ENCODE results near the gene SFT2D3. TPM values are rescaled to one million over a fixed set of nuclear protein-coding genes. Genes with fewer than 3 reads are reported as not detected.

The SFT2D3 gene
- total RNA-seq, 4 donors from 2014 or later = 6.8 to 13.7 (median 8.3) TPM

DNA sequence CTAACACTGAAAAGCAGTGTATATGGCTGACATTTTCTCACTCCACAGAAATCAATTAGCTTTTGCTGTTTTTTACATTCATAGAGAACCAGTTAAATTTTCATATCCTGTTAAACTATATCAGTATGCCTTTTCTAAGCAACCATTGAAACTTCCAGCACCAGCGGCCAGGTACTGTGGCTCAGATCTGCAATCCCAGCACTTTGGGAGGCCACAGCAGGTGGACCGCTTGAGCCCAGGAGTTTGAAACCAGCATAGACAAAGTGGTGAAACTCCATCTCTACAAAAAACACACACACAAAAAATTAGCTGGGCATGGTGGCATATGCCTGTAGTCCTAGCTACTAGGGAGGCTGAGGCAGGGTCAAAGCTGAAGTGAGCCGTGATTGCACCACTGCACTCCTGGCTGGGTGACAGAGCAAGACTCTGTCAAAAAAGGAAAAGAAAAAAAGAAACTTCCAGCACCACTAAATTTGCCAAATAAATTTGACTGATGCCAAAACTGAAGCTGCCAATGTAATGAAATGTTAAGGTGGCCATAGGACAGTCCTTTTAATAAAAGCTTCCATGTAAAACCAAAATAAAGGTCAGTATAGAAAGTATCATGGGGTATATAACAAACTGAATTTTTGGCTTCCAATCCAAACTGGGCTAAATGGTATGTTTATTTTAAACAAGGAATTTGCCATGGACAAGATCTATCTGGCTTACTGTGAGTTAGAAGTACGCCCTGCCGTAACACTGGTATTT is 3.5 kb downstream of the SFT2D3 start:
- Histone ChIP-seq H3K9me3 (no peaks in the 10 kb centered on the region), H3K36me3 (peaks cover 0 to 23% (median 8%) of the 10 kb centered on the region in 4 donors), H3K4me3 (no peak overlapping the region), H3K27me3 (no peaks in the 10 kb centered on the region), H3K27ac (no peak overlapping the region), H3K4me1 (peaks cover 11 to 35% (median 20%) of the 10 kb centered on the region in 4 donors)
- in situ Hi-C loops (cut with MboI; ENCODE audit: low pct_ligation_motif_present in 1 of 4, low pct_unique_long_range_greater_than_20kb in 1 of 4, low sequenced_read_pairs in 3 of 4) = no loop called here
- TF ChIP-seq, protein P1, sequence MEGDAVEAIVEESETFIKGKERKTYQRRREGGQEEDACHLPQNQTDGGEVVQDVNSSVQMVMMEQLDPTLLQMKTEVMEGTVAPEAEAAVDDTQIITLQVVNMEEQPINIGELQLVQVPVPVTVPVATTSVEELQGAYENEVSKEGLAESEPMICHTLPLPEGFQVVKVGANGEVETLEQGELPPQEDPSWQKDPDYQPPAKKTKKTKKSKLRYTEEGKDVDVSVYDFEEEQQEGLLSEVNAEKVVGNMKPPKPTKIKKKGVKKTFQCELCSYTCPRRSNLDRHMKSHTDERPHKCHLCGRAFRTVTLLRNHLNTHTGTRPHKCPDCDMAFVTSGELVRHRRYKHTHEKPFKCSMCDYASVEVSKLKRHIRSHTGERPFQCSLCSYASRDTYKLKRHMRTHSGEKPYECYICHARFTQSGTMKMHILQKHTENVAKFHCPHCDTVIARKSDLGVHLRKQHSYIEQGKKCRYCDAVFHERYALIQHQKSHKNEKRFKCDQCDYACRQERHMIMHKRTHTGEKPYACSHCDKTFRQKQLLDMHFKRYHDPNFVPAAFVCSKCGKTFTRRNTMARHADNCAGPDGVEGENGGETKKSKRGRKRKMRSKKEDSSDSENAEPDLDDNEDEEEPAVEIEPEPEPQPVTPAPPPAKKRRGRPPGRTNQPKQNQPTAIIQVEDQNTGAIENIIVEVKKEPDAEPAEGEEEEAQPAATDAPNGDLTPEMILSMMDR (IDR thresholded peaks at IDR 0.05) = no peak
- TF ChIP-seq EP300 (IDR thresholded peaks at IDR 0.05; ENCODE audit: low read depth) = no peak
- TF ChIP-seq POLR2AphosphoS5 (IDR thresholded peaks at IDR 0.05) = no peak
- no peak for TF ChIP-seq POLR2A (IDR thresholded peaks at IDR 0.05)
- WGBS, 2 donors (ENCODE audit: low coverage in 1 of 2) = 49 to 94% methylated on average over 2 to 5 of the region's 5 CpGs
- intact Hi-C loops (cut with DNase I; ENCODE audit: low total_unique reads) = no loop called here
- DNase-seq = no peak

DNA sequence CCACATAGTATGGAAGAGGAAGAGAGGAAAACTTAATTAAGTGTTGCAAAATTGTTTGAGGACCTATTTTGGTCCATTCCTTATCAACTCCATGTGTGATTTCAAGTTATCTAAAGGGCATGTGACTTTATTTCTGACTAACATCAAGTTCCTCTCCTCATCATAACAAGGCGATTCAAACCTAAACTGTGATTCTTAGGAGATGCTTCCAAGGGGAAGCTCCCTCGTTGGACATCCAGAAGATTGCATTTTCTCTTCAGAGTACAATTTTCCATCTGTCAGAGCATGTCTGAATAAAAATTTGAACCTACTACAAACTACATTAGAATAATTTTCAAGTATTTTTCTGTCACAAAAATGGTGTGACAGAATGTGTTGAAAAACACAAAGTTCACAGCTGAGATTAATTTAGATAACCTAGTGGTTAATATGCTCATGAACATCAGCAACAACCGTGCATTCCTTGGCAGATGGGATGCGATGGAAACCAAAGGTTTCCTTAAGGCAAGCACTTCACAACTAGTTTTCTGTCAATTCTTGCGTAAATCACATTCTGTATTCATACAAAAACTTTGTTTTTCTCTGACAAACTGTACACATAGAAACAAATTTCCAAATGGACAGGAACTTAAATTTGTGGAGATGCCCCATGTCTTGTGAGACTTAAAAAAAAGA is 4.2 kb downstream of the SFT2D3 start:
- peaks cover 0 to 23% (median 9%) of the 10 kb centered on the region in 4 donors for H3K36me3 ChIP-seq
- intact Hi-C loops (cut with DNase I; ENCODE audit: low total_unique reads) = no loop called here
- no peak overlapping the region for H3K27ac ChIP-seq
- no peaks in the 10 kb centered on the region for H3K27me3 ChIP-seq
- in situ Hi-C loops (cut with MboI; ENCODE audit: low pct_ligation_motif_present in 1 of 4, low pct_unique_long_range_greater_than_20kb in 1 of 4, low sequenced_read_pairs in 3 of 4) = no loop called here
- H3K9me3 ChIP-seq = no peaks in the 10 kb centered on the region
- TF ChIP-seq POLR2A (IDR thresholded peaks at IDR 0.05) = no peak
- no peak for TF ChIP-seq POLR2AphosphoS5 (IDR thresholded peaks at IDR 0.05)
- TF ChIP-seq, protein P1 (IDR thresholded peaks at IDR 0.05) = no peak
- no peak for TF ChIP-seq EP300 (IDR thresholded peaks at IDR 0.05; ENCODE audit: low read depth)
- DNase-seq = no peak
- WGBS, 2 donors (ENCODE audit: low coverage in 1 of 2) = 81 to 85% methylated on average over 5 of the region's 5 CpGs
- peaks cover 11 to 31% (median 19%) of the 10 kb centered on the region in 4 donors for H3K4me1 ChIP-seq
- H3K4me3 ChIP-seq = no peak overlapping the region

DNA sequence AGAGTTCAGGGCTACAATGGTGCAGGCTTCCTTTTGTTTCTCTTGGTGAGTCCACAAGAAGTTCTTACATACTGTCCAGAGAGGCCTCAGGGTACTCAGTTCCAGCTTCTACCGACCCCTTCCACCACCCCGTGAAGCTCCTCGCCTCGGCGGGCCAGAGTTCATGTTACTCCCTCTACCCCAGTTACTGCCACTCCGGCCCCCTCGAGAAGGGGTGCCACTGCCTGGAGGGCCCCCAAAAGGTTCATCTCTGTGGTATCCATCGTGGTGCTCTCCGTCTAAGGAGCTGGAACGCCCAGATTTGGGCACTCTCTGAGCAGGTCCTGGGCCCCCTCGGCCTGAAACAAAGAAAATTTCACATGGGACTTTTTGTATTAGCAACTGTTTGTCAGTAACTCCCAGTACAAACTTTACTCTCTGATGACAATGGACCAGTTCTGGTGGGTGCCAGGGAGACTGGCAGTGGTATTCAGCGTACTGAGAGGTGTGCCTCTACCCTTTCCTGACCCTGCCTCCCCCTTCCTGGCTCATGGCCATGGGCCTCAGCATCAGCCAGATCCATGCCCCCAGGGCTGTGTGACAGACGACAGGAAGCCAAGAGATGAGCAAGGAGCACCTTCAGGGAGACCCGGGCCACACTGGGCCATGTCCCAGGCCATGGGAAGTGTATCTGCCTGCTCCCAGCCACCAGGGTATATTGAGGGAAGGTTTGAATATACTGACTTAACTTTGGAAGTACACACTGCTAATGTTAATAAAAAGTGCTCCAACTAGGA is 5.1 kb downstream of the SFT2D3 start:
- 90% methylated on average over 14 of the region's 14 CpGs; no CpG with 5 or more reads in 1 of the 2 donors for whole genome bisulfite sequencing, 2 donors (ENCODE audit: low coverage in 1 of 2)
- no peaks in the 10 kb centered on the region for H3K27me3 ChIP-seq
- DNase-seq = no peak
- intact Hi-C loops (cut with DNase I; ENCODE audit: low total_unique reads) (no loop called here), in situ Hi-C loops (cut with MboI; ENCODE audit: low pct_ligation_motif_present in 1 of 4, low pct_unique_long_range_greater_than_20kb in 1 of 4, low sequenced_read_pairs in 3 of 4) (no loop called here)
- H3K27ac ChIP-seq = no peak overlapping the region
- TF ChIP-seq POLR2A (IDR thresholded peaks at IDR 0.05) = no peak
- no peak for TF ChIP-seq POLR2AphosphoS5 (IDR thresholded peaks at IDR 0.05)
- no peak for TF ChIP-seq EP300 (IDR thresholded peaks at IDR 0.05; ENCODE audit: low read depth)
- TF ChIP-seq, protein P1 (IDR thresholded peaks at IDR 0.05) = no peak
- H3K9me3 ChIP-seq = no peaks in the 10 kb centered on the region
- H3K4me3 ChIP-seq = no peak overlapping the region
- peaks cover 11 to 28% (median 16%) of the 10 kb centered on the region in 4 donors for H3K4me1 ChIP-seq
- peaks cover 0 to 23% (median 9%) of the 10 kb centered on the region in 4 donors for H3K36me3 ChIP-seq

All from transverse colon (tissue), 4 donors.